ENCODE data around the gene C1orf174. TPM values are rescaled to one million over a fixed set of nuclear protein-coding genes. Genes with fewer than 3 reads are reported as not detected.

The C1orf174 gene
- total and polyA plus RNA-seq, 2 of the 13 experiments (the other 11 are each of a cell fraction or from before 2014, with no cell fraction given) = 21.6 to 31.4 TPM

- Histone ChIP-seq H3K27ac (ENCODE audit: extremely low read length, insufficient read depth, low read length) (no peak overlapping the region), H3K9me3 (ENCODE audit: low read length) (no peaks in the 10 kb centered on the region), H3K4me2 (ENCODE audit: low read depth, low read length) (no peak overlapping the region), H3K79me2 (ENCODE audit: insufficient read depth, low read length) (peaks cover 2% of the 10 kb centered on the region), H3K36me3 (replicated peaks in 1 of 2; ENCODE audit: control insufficient read depth in 1 of 2, insufficient read depth in 2 of 2, low read length in 2 of 2) (no peaks in the 10 kb centered on the region), H3K4me3 (replicated peaks in 1 of 3; ENCODE audit: insufficient read depth in 1 of 3, low read depth in 2 of 3, low read length in 3 of 3) (no peak overlapping the region), H3K9ac (ENCODE audit: insufficient read depth, low read depth, low read length) (no peak overlapping the region), H4K20me1 (ENCODE audit: insufficient read depth, low read length) (no peaks in the 10 kb centered on the region), H3K4me1 (ENCODE audit: insufficient read depth, low read length) (peaks cover 59% of the 10 kb centered on the region), H3K27me3 (ENCODE audit: control insufficient read depth in 1 of 2, insufficient read depth in 2 of 2, low read length in 2 of 2) (no peaks in the 10 kb centered on the region), H2AFZ (ENCODE audit: low read length) (no peak overlapping the region)
- no TSS peak for BruUV-seq (replicated peaks)
- ATAC-seq (no peak), DNase-seq (ENCODE audit: low spot score) (no peak), FAIRE-seq (no peak)
- intact Hi-C loops (cut with micrococcal nuclease; ENCODE audit: unreplicated experiment) (loop anchor here (10.0 kb wide), 1 partner anchor 131 kb away; the partner anchor contains the start of gene SMIM1), in situ Hi-C loops (cut with HindIII; ENCODE audit: extremely low pct_ligation_motif_present, low pct_unique_long_range_greater_than_20kb) (loop anchor here (25.0 kb wide), 1 partner anchor 157 kb away; no protein-coding TSS in a partner anchor)
- ChIA-PET POLR2A (no interaction called here), CTCF (ENCODE audit: low intra/inter-chr PET ratio, low total read pairs) (no interaction called here)
- 96% methylated on average over 16 of the region's 19 CpGs for WGBS (ENCODE audit: low lambda C conversion rate)
- TF ChIP-seq, protein P1, sequence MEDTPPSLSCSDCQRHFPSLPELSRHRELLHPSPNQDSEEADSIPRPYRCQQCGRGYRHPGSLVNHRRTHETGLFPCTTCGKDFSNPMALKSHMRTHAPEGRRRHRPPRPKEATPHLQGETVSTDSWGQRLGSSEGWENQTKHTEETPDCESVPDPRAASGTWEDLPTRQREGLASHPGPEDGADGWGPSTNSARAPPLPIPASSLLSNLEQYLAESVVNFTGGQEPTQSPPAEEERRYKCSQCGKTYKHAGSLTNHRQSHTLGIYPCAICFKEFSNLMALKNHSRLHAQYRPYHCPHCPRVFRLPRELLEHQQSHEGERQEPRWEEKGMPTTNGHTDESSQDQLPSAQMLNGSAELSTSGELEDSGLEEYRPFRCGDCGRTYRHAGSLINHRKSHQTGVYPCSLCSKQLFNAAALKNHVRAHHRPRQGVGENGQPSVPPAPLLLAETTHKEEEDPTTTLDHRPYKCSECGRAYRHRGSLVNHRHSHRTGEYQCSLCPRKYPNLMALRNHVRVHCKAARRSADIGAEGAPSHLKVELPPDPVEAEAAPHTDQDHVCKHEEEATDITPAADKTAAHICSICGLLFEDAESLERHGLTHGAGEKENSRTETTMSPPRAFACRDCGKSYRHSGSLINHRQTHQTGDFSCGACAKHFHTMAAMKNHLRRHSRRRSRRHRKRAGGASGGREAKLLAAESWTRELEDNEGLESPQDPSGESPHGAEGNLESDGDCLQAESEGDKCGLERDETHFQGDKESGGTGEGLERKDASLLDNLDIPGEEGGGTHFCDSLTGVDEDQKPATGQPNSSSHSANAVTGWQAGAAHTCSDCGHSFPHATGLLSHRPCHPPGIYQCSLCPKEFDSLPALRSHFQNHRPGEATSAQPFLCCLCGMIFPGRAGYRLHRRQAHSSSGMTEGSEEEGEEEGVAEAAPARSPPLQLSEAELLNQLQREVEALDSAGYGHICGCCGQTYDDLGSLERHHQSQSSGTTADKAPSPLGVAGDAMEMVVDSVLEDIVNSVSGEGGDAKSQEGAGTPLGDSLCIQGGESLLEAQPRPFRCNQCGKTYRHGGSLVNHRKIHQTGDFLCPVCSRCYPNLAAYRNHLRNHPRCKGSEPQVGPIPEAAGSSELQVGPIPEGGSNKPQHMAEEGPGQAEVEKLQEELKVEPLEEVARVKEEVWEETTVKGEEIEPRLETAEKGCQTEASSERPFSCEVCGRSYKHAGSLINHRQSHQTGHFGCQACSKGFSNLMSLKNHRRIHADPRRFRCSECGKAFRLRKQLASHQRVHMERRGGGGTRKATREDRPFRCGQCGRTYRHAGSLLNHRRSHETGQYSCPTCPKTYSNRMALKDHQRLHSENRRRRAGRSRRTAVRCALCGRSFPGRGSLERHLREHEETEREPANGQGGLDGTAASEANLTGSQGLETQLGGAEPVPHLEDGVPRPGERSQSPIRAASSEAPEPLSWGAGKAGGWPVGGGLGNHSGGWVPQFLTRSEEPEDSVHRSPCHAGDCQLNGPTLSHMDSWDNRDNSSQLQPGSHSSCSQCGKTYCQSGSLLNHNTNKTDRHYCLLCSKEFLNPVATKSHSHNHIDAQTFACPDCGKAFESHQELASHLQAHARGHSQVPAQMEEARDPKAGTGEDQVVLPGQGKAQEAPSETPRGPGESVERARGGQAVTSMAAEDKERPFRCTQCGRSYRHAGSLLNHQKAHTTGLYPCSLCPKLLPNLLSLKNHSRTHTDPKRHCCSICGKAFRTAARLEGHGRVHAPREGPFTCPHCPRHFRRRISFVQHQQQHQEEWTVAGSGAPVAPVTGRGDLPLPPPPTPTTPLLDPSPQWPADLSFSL (CRISPR knock-in tag; IDR thresholded peaks at IDR 0.05) = no peak
- TF ChIP-seq ZNF546 (CRISPR knock-in tag; conservative IDR thresholded peaks at IDR 0.05) (no peak), HCFC1 (IDR thresholded peaks at IDR 0.05; ENCODE audit: low read depth, low read length) (no peak), ARID3A (IDR thresholded peaks at IDR 0.05; ENCODE audit: low read depth, low read length) (no peak), HNRNPK (IDR thresholded peaks at IDR 0.05; ENCODE audit: low read depth, low read length, poor library complexity, severe bottlenecking) (no peak), GMEB2 (CRISPR knock-in tag; IDR thresholded peaks at IDR 0.05; ENCODE audit: low read depth) (no peak), BRF2 (CRISPR knock-in tag; IDR thresholded peaks at IDR 0.05) (no peak), ETV5 (CRISPR knock-in tag; IDR thresholded peaks at IDR 0.05; ENCODE audit: borderline replicate concordance) (no peak), DNMT3B (CRISPR knock-in tag; conservative IDR thresholded peaks at IDR 0.05) (no peak), ATF1 (CRISPR knock-in tag; IDR thresholded peaks at IDR 0.05) (no peak), ZNF354B (CRISPR knock-in tag; IDR thresholded peaks at IDR 0.05) (no peak), SRSF1 (optimal IDR thresholded peaks at IDR 0.05; ENCODE audit: low read depth, low read length) (no peak), DNMT1 (CRISPR knock-in tag; IDR thresholded peaks at IDR 0.05) (no peak)
These were observed 5.3 kb upstream of the C1orf174 start for GRCh38 chr1:3905266-3905952.
